Trophoblast cell (in vitro differentiated cells and primary cell): ENCODE results near the gene EML1.
A peak's percentile ranks its signal among the peaks of the same experiment; 100 is the strongest.

Source experiments
- DNase-seq, 2 donors: peaks; one replicate each; pipeline ENCODE4 v3.0.0-alpha.2; 2016
- H2AFZ ChIP-seq: 2 replicates; pipeline ENCODE4 v1.6.1; 2013; ENCODE audit warnings: low read length, moderate library complexity, mild to moderate bottlenecking; ENCODE audit not compliant: insufficient read depth, poor library complexity
- H2AK5ac ChIP-seq: 2 replicates; pipeline ENCODE4 v1.6.1; 2013; ENCODE audit warnings: mild to moderate bottlenecking, low read length
- H2BK120ac ChIP-seq: 2 replicates; pipeline ENCODE4 v1.6.1; 2013; ENCODE audit warnings: low read length, mild to moderate bottlenecking, moderate library complexity; ENCODE audit not compliant: insufficient read depth, poor library complexity
- H2BK12ac ChIP-seq: 2 replicates; pipeline ENCODE4 v1.6.1; 2013; ENCODE audit warnings: mild to moderate bottlenecking, low read length, moderate library complexity
- H2BK5ac ChIP-seq: 2 replicates; pipeline ENCODE4 v1.6.1; 2013; ENCODE audit warnings: low read length, low read depth, moderate library complexity, mild to moderate bottlenecking; ENCODE audit not compliant: poor library complexity
- H3K14ac ChIP-seq: 2 replicates; pipeline ENCODE4 v1.6.1; 2013; ENCODE audit warnings: mild to moderate bottlenecking, low read length
- H3K18ac ChIP-seq: 2 replicates; pipeline ENCODE4 v1.6.1; 2013; ENCODE audit warnings: mild to moderate bottlenecking, low read length
- H3K23ac ChIP-seq: 2 replicates; pipeline ENCODE4 v1.6.1; 2013; ENCODE audit warnings: low read length
- H3K27ac ChIP-seq: 2 replicates; pipeline ENCODE4 v1.5.1; 2013; ENCODE audit warnings: low read depth, mild to moderate bottlenecking, inconsistent platforms, low read length, moderate library complexity
- H3K27me3 ChIP-seq: 2 replicates; pipeline ENCODE4 v1.6.1; 2013; ENCODE audit warnings: inconsistent platforms, mild to moderate bottlenecking, low read length, moderate library complexity; ENCODE audit not compliant: insufficient read depth
- H3K36me3 ChIP-seq, 2 experiments: 1 replicate in 1 of 2; 2 replicates in 1 of 2; pipeline ENCODE4 v1.6.1; 2013; ENCODE audit warnings: low read length in 2 of 2, mild to moderate bottlenecking in 2 of 2, moderate library complexity in 1 of 2; ENCODE audit not compliant: insufficient read depth in 2 of 2, control insufficient read depth in 1 of 2
- H3K4ac ChIP-seq: 2 replicates; pipeline ENCODE4 v1.6.1; 2013; ENCODE audit warnings: low read depth, mild to moderate bottlenecking, low read length, moderate library complexity
- H3K4me1 ChIP-seq, 2 experiments: 1 replicate in 1 of 2; 2 replicates in 1 of 2; pipeline ENCODE4 v1.6.1; 2013; ENCODE audit warnings: low read length in 2 of 2, mild to moderate bottlenecking in 2 of 2, moderate library complexity in 1 of 2; ENCODE audit not compliant: insufficient read depth in 2 of 2, control insufficient read depth in 1 of 2
- H3K4me2 ChIP-seq: 2 replicates; pipeline ENCODE4 v1.6.1; 2013; ENCODE audit warnings: inconsistent platforms, mild to moderate bottlenecking, low read length, moderate library complexity
- H3K4me3 ChIP-seq: 2 replicates; pipeline ENCODE4 v1.5.1; 2013; ENCODE audit warnings: mild to moderate bottlenecking, low read depth, low read length, inconsistent platforms
- H3K79me1 ChIP-seq: one replicate; pipeline ENCODE4 v1.6.1; 2013; ENCODE audit warnings: low read length
- H3K79me2 ChIP-seq: 2 replicates; pipeline ENCODE4 v1.6.1; 2013; ENCODE audit warnings: low read length, mild to moderate bottlenecking; ENCODE audit not compliant: control insufficient read depth, insufficient read depth, poor library complexity
- H3K9ac ChIP-seq: 2 replicates; pipeline ENCODE4 v1.6.1; 2013; ENCODE audit warnings: mild to moderate bottlenecking, low read length
- H3K9me3 ChIP-seq: 2 replicates; pipeline ENCODE4 v1.6.1; 2013; ENCODE audit warnings: low read depth, mild to moderate bottlenecking, control low read depth, inconsistent platforms, low read length; ENCODE audit not compliant: insufficient read depth
- H4K12ac ChIP-seq: 2 replicates; pipeline ENCODE4 v1.6.1; 2013; ENCODE audit warnings: low read depth, mild to moderate bottlenecking, low read length, moderate library complexity
- H4K8ac ChIP-seq: 2 replicates; pipeline ENCODE4 v1.6.1; 2013; ENCODE audit warnings: low read depth, mild to moderate bottlenecking, low read length, moderate library complexity
- H4K91ac ChIP-seq: one replicate; pipeline ENCODE4 v1.6.1; 2013; ENCODE audit warnings: low read depth, mild to moderate bottlenecking, low read length, moderate library complexity
- WGBS: extraction: QIAGEN DNeasy Blood & Tissue Kit; methylation state at CpG from one replicate; pipeline ENCODE4 v1.1.7; 2013; ENCODE audit warnings: missing lambda C conversion rate; ENCODE audit not compliant: insufficient read length, insufficient coverage; ENCODE audit errors: extremely low coverage; 5-methylcytosine and 5-hydroxymethylcytosine counted together

Gene EML1

GRCh38 chr14:99984036-99984435 lies 190.8 kb downstream of the EML1 start:
- H3K79me2 ChIP-seq, result no peaks in the 10 kb centered on the region

GRCh38 chr14:99986396-99986795 lies 193.2 kb downstream of the EML1 start:
- Histone ChIP-seq H3K27ac (no peak overlapping the region), H3K4me1 (no peaks in the 10 kb centered on the region), H2AK5ac (no peak overlapping the region), H2BK120ac (no peak overlapping the region), H3K4me2 (no peak overlapping the region), H2BK5ac (no peak overlapping the region), H3K27me3 (no peaks in the 10 kb centered on the region), H3K4me3 (no peak overlapping the region), H3K9me3 (no peaks in the 10 kb centered on the region), H3K79me2 (no peaks in the 10 kb centered on the region), H4K12ac (no peak overlapping the region), H4K91ac (no peak overlapping the region), H3K14ac (no peak overlapping the region), H3K79me1 (no peaks in the 10 kb centered on the region), H3K18ac (no peak overlapping the region), H3K9ac (no peak overlapping the region), H3K4ac (no peak overlapping the region), H2BK12ac (no peak overlapping the region), H2AFZ (no peak overlapping the region), H4K8ac (no peak overlapping the region), H3K36me3 (no peaks in the 10 kb centered on the region), H3K23ac (no peak overlapping the region)
- WGBS, result no CpG with 5 or more reads among the region's 2 CpGs
- DNase-seq, result peak; percentile 57 to 82

More at GRCh38 chr14:99984036-99984435, 190.8 kb downstream of the EML1 start:
- Histone ChIP-seq H3K4me2 (no peak overlapping the region), H2AFZ (no peak overlapping the region), H3K4me3 (no peak overlapping the region), H3K9me3 (no peaks in the 10 kb centered on the region), H4K12ac (no peak overlapping the region), H3K18ac (no peak overlapping the region), H2BK120ac (no peak overlapping the region), H4K91ac (no peak overlapping the region), H3K27ac (no peak overlapping the region), H3K4me1 (no peaks in the 10 kb centered on the region), H2AK5ac (no peak overlapping the region), H2BK12ac (no peak overlapping the region), H3K36me3 (no peaks in the 10 kb centered on the region), H2BK5ac (no peak overlapping the region), H3K4ac (no peak overlapping the region), H4K8ac (no peak overlapping the region), H3K9ac (no peak overlapping the region), H3K23ac (no peak overlapping the region), H3K14ac (no peak overlapping the region), H3K79me1 (no peaks in the 10 kb centered on the region), H3K27me3 (no peaks in the 10 kb centered on the region)
- no peak for DNase-seq
- WGBS, result no CpG with 5 or more reads among the region's 3 CpGs

GRCh38 chr14:99989032-99989431 lies 195.8 kb downstream of the EML1 start:
- Histone ChIP-seq H3K4ac (no peak overlapping the region), H3K27me3 (no peaks in the 10 kb centered on the region), H3K14ac (no peak overlapping the region), H3K36me3 (no peaks in the 10 kb centered on the region), H4K91ac (no peak overlapping the region), H2AK5ac (no peak overlapping the region), H3K79me1 (no peaks in the 10 kb centered on the region), H3K79me2 (no peaks in the 10 kb centered on the region), H3K9me3 (no peaks in the 10 kb centered on the region), H3K4me3 (no peak overlapping the region), H3K4me1 (no peaks in the 10 kb centered on the region), H3K27ac (no peak overlapping the region), H3K23ac (no peak overlapping the region), H2BK12ac (no peak overlapping the region), H2AFZ (no peak overlapping the region), H3K4me2 (no peak overlapping the region), H3K18ac (no peak overlapping the region), H2BK120ac (no peak overlapping the region), H4K8ac (no peak overlapping the region), H4K12ac (no peak overlapping the region), H3K9ac (no peak overlapping the region), H2BK5ac (no peak overlapping the region)
- DNase-seq, result no peak
- WGBS, result no CpG with 5 or more reads among the region's 3 CpGs

GRCh38 chr14:99990268-99991170 lies 197.3 kb downstream of the EML1 start:
- H3K9me3 ChIP-seq, result no peaks in the 10 kb centered on the region

More at GRCh38 chr14:99990268-99991170, 197.3 kb downstream of the EML1 start:
- H3K18ac ChIP-seq, result no peak overlapping the region
- no peak overlapping the region for H4K91ac ChIP-seq
- no peak overlapping the region for H3K23ac ChIP-seq
- whole genome bisulfite sequencing, result 100% methylated on average over 1 of the region's 7 CpGs
- H3K27me3 ChIP-seq, result no peaks in the 10 kb centered on the region
- no peaks in the 10 kb centered on the region for H3K36me3 ChIP-seq
- peak in 1 of 2 donors; percentile 44 for DNase-seq
- no peak overlapping the region for H3K4me3 ChIP-seq
- H2AFZ ChIP-seq, result no peak overlapping the region
- H3K27ac ChIP-seq, result no peak overlapping the region
- H4K8ac ChIP-seq, result no peak overlapping the region
- no peak overlapping the region for H2BK5ac ChIP-seq
- H3K79me1 ChIP-seq, result no peaks in the 10 kb centered on the region
- no peak overlapping the region for H2AK5ac ChIP-seq
- no peak overlapping the region for H3K9ac ChIP-seq
- no peak overlapping the region for H3K14ac ChIP-seq
- H3K4me2 ChIP-seq, result no peak overlapping the region
- H2BK12ac ChIP-seq, result no peak overlapping the region
- H3K4me1 ChIP-seq, result no peaks in the 10 kb centered on the region
- H4K12ac ChIP-seq, result no peak overlapping the region
- H3K4ac ChIP-seq, result no peak overlapping the region
- no peaks in the 10 kb centered on the region for H3K79me2 ChIP-seq
- H2BK120ac ChIP-seq, result no peak overlapping the region
